KOPT-K1 (cell line): Measurements from ENCODE around the gene ZP1.

Experiments
- H3K27ac ChIP-seq: fragments of 200-600 bp; sonication (generic); 2 replicates; pipeline ENCODE4 v1.5.1; 2016; ENCODE audit warnings: antibody characterized with exemption, mild to moderate bottlenecking, low read depth, low read length; ENCODE audit not compliant: poor library complexity, severe bottlenecking
- H3K36me3 ChIP-seq: fragments of 200-600 bp; sonication (generic); 2 replicates; pipeline ENCODE4 v1.5.1; 2017; ENCODE audit warnings: antibody characterized with exemption, mild to moderate bottlenecking, low read length, moderate library complexity; ENCODE audit not compliant: insufficient read depth
- H3K9me3 ChIP-seq: fragments of 200-600 bp; sonication (generic); 2 replicates; pipeline ENCODE4 v1.5.1; 2017; ENCODE audit warnings: antibody characterized with exemption, low read length, mild to moderate bottlenecking; ENCODE audit not compliant: insufficient read depth, poor library complexity, severe bottlenecking

ZP1 gene

DNA sequence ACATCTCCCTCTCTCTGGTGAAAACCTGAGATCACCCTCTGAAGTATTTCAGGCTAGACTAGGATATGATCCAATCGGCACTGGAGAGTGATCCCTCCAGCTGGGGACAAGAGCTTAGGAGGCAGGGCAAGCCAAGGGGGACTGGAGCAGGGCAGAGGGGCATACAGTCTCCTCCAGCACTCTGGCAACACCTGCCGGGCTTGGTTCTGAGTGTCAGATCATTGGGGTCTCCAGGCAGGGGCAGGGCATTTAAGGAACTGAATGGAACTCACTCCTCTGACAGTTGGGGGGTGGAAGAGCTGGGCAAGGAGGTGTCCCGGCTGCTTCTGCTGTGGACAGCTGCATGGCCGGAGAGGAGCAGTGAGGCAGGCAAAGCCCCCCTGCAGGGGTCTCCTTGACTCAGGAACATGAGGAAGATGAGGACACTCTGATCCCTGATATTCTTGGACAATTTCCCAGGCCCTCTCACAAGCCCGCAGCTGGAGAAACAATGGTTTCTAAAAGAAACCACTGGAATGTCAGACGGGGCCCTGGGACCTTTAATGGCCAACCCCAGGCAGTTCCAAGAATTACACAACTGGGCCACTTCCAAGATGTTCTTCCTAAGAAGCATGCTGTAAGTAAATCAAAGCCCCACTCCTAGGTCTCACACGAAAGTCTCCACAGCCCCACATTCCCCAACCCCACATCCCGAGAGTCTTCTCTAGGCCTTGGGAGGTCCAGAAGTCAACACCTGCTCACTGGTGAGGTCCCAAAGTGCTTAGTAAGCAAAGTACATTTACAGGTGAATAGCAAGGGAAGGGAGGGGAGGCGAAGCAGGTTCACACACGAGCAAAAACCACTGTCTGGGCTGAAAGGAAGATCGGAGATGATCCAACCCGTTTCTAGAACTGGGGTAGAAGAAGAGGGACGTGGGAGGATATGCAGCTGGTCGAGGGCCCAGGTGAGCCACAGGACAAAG is 26.6 kb upstream of the ZP1 start:
- Histone ChIP-seq H3K9me3 (no peaks in the 10 kb centered on the region), H3K36me3 (peaks cover 20% of the 10 kb centered on the region), H3K27ac (peak overlapping the region; percentile 77)

- no peaks in the 10 kb centered on the region for H3K9me3 ChIP-seq
- peak within 1 kb of the TSS; percentile 77 for H3K27ac ChIP-seq
- H3K36me3 ChIP-seq = peaks cover 23% of the 10 kb centered on the region
These were observed 25.3 kb upstream of the ZP1 start, which contains the start of gene CCDC86 for GRCh38 chr11:60841797-60842667. TSS of gene CCDC86 (plus strand) at chr11:60842113. CDS start at chr11:60842125, 12 bp downstream.

GRCh38 chr11:60842668-60843600 is 24.4 kb upstream of the ZP1 start:
- H3K27ac ChIP-seq = peak overlapping the region; percentile 77
- no peaks in the 10 kb centered on the region for H3K9me3 ChIP-seq
- H3K36me3 ChIP-seq = peaks cover 32% of the 10 kb centered on the region

- H3K9me3 ChIP-seq = no peaks in the 10 kb centered on the region
- H3K36me3 ChIP-seq = peaks cover 45% of the 10 kb centered on the region
- peak overlapping the region; percentile 77 for H3K27ac ChIP-seq
These were observed 23.1 kb upstream of the ZP1 start for GRCh38 chr11:60844045-60844869.

DNA sequence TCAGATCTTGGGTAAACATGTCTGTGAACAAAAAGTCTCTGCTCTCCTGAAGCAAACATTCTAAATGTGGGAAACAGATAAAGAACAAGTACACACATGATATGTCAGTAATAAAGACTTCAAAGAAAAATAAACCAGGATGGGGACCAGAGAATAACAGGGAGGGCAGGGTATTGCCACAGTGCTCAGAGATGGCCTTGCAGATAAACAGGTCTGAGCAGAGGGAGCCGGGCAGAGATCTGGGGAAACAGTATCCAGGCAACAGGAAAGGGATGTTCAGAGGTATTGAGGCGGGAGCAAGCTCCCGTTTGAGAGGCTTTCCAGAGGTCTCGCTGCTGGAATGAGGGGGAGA is 22.5 kb upstream of the ZP1 start:
- Histone ChIP-seq H3K27ac (no peak overlapping the region), H3K36me3 (peaks cover 51% of the 10 kb centered on the region)

DNA sequence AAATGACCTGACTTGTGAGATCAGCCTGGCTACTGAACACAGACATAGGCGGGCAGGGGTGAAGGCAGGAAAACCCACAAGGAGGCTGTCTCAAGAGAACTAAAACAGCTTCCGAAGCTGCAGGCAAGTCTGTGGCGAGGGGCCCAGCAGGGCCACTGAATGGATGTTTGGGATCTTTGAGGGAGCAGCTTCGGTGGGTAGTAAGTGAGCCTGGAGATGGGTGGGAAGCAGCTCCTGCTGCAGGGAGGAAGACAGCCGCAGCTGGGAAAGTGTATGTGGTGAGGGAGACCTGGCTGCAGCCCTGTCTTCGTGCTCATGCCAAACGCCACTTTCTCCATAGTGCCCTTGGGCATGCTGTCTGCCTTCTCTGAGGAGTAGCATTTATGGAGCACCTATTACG is 22.0 kb upstream of the ZP1 start:
- H3K36me3 ChIP-seq = peaks cover 56% of the 10 kb centered on the region
- no peak overlapping the region for H3K27ac ChIP-seq
- no peaks in the 10 kb centered on the region for H3K9me3 ChIP-seq

More for the DNA sequence above, 22.5 kb upstream of the ZP1 start:
- no peaks in the 10 kb centered on the region for H3K9me3 ChIP-seq

- H3K36me3 ChIP-seq = peaks cover 75% of the 10 kb centered on the region
- H3K27ac ChIP-seq = no peak overlapping the region
- H3K9me3 ChIP-seq = no peaks in the 10 kb centered on the region
These were observed 20.1 kb upstream of the ZP1 start for GRCh38 chr11:60847281-60847680.

DNA sequence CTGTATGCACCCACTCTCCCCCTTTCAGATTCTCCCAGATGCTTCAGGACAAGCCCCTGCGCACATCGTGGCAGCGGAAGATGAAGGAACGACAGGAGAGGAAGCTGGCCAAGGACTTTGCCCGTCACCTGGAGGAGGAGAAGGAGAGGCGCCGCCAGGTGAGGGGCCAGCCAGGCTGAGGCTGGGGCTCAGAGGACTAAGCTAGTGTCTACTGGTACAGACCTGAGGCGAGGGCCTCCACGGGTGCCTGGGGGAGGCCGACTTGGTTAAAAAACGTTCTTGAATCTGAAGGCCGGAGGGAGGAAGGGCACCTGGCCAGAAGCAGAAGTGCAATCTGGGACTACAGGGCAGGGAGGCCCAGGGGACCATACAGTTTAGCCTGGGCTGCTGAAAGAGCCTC is 19.4 kb upstream of the ZP1 start:
- H3K36me3 ChIP-seq = peaks cover 77% of the 10 kb centered on the region

DNA sequence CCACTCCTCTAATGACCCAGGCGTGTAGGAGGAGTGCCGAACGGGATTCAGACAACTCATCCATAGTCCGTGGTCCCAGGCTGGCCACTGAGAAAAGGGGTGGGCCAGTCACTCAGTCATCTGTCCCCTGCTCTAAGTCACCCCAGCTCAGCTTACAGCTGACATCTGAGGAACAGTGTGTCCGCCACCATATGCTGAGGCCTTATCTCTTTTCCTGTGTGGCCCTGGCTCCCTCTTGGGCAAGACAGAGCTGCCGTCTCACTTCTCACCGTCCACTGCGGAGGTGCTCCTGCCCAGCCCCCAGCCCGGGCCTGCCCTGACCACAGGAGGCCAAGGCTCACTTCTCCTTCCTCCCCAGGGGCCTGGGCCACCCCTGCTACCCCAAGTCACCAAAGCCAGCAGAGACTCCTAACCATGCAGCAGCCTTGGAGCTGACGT is 18.6 kb upstream of the ZP1 start:
- Histone ChIP-seq H3K36me3 (peaks cover 82% of the 10 kb centered on the region), H3K27ac (no peak overlapping the region)

More for the DNA sequence above, 19.4 kb upstream of the ZP1 start:
- no peak overlapping the region for H3K27ac ChIP-seq
- H3K9me3 ChIP-seq = no peaks in the 10 kb centered on the region

GRCh38 chr11:60849641-60850520 is 17.5 kb upstream of the ZP1 start:
- no peak overlapping the region for H3K27ac ChIP-seq
- peaks cover 71% of the 10 kb centered on the region for H3K36me3 ChIP-seq
- H3K9me3 ChIP-seq = no peaks in the 10 kb centered on the region

More for the DNA sequence above, 18.6 kb upstream of the ZP1 start:
- H3K9me3 ChIP-seq = no peaks in the 10 kb centered on the region

DNA sequence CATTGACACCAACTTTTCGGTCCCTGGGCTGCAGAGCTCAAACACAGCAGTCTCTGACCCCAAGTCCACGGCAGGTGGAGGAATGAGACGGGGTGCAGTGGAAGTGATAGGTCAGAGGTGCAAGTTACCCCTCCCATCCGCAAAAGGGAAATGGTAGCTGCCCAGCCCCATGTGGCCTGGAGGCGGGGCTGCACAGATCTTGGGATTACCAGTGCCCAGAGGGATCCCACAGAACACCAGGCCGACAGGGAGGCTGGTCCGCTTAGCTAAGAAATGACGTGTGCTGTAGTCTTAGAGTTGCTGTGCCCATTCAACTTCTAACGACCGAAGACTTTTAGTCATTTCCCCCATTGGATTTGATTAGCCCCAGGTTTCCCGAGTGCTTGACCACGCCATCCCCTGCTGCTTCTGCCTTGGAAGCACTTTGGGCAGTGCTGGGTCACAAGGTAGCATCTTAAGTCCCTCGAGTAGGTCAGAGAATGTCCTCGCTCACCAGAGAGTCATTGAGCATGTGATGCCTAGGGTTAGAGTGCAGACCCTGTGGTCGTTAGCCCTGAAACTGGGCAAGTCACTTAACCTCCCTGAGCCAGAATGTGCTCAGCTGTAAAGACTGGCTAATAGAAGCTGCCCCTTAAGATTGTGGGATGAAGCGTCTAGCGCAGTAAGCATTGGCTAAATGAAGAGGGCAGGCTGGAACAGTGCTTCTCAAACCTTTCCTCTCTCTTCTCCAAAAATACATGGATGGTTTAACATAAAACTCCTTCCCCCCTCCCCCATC is 15.8 kb upstream of the ZP1 start:
- H3K36me3 ChIP-seq = peaks cover 63% of the 10 kb centered on the region
- no peaks in the 10 kb centered on the region for H3K9me3 ChIP-seq
- no peak overlapping the region for H3K27ac ChIP-seq

DNA sequence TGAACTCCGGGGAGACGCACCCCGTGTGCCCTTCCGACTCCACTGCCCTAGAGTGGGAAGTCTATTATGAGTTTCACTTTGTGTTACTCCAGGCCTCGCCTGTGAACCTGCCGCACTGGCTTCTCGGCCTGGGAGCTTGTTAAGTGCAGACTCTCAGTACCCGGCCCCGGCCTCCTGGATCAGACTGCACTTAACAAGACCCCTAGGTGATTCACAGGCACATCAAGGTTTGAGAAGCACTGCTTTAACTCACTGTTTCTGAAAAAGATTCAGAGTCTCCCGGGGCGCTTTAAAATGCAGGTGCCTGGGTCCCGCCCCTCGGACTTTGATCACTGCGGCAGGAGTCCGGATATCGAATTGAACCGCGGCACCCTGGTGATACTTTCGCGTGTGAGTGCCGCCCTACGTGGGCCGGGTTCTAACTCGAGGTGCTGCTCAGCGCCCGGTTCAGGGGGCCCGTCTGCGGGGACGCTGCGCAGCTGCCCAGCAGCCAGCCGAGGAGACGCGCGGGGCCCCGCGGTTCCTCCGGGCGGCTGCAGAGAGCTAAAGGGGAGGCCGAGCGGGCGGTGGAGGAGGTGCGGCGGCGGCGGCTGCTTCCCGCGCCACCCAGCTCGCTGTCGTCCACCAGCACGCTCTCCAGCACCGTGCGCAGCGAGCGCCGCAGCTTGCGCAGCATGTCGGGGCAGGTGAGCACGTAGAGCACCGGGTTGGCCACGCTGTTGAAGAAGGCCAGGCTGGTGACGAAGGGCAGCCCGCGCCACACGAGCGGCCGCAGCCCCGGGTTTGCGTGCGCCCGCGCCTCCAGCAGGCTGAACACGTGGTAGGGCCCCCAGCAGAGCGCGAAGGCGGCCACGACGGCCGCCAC is 15.0 kb upstream of the ZP1 start:
- no peaks in the 10 kb centered on the region for H3K9me3 ChIP-seq
- no peak overlapping the region for H3K27ac ChIP-seq
- peaks cover 57% of the 10 kb centered on the region for H3K36me3 ChIP-seq
